Mesenchymal stem cell (in vitro differentiated cells and primary cell): ENCODE measurements around the gene PGAP6.

Source experiments
- DNase-seq: peaks from one replicate; pipeline ENCODE4 v3.0.0-alpha.2; 2013
- H2AFZ ChIP-seq: one replicate; pipeline ENCODE4 v1.6.1; 2013; ENCODE audit warnings: low read depth, mild to moderate bottlenecking, control low read depth, inconsistent platforms, low read length, moderate library complexity
- H2AK5ac ChIP-seq: 2 replicates; pipeline ENCODE4 v1.6.1; 2013; ENCODE audit warnings: low read length, moderate library complexity, mild to moderate bottlenecking, inconsistent platforms; ENCODE audit not compliant: severe bottlenecking
- H2BK120ac ChIP-seq: one replicate; pipeline ENCODE4 v1.6.1; 2013; ENCODE audit warnings: low read depth, mild to moderate bottlenecking, inconsistent platforms, low read length, moderate library complexity
- H2BK12ac ChIP-seq, 2 experiments: one replicate each; pipeline ENCODE4 v1.6.1; 2013; ENCODE audit warnings: inconsistent platforms in 2 of 2, low read length in 2 of 2, mild to moderate bottlenecking in 2 of 2, moderate library complexity in 2 of 2, control low read depth in 1 of 2
- H2BK15ac ChIP-seq: one replicate; pipeline ENCODE4 v1.6.1; 2013; ENCODE audit warnings: mild to moderate bottlenecking, low read depth, inconsistent platforms; ENCODE audit not compliant: poor library complexity, severe bottlenecking
- H2BK5ac ChIP-seq: 2 replicates; pipeline ENCODE4 v1.6.1; 2013; ENCODE audit warnings: low read depth, mild to moderate bottlenecking, low read length, control low read depth, inconsistent platforms; ENCODE audit not compliant: poor library complexity, severe bottlenecking
- H3K14ac ChIP-seq, 2 experiments: one replicate each; pipeline ENCODE4 v1.6.1; 2013; ENCODE audit warnings: inconsistent platforms in 2 of 2, low read length in 2 of 2, control low read depth in 1 of 2, mild to moderate bottlenecking in 1 of 2, moderate library complexity in 1 of 2
- H3K18ac ChIP-seq, 2 experiments: one replicate each; pipeline ENCODE4 v1.6.1; 2013; ENCODE audit warnings: inconsistent platforms in 2 of 2, low read length in 2 of 2, control low read depth in 1 of 2, low read depth in 1 of 2, mild to moderate bottlenecking in 1 of 2
- H3K23ac ChIP-seq, 2 experiments: one replicate each; pipeline ENCODE4 v1.6.1; 2013; ENCODE audit warnings: inconsistent platforms in 2 of 2, low read length in 2 of 2, mild to moderate bottlenecking in 2 of 2, moderate library complexity in 2 of 2, control low read depth in 1 of 2
- H3K27ac ChIP-seq: 2 replicates; pipeline ENCODE4 v1.5.1; 2013; ENCODE audit warnings: mild to moderate bottlenecking, moderate library complexity, low read length, control low read depth, inconsistent platforms; ENCODE audit not compliant: poor library complexity, severe bottlenecking
- H3K27me3 ChIP-seq, 2 experiments: 2 replicates each; pipeline versions ENCODE4 v1.6.1 to v1.7.0; 2013; ENCODE audit warnings: low read length in 2 of 2, mild to moderate bottlenecking in 2 of 2, moderate library complexity in 2 of 2, control low read depth in 1 of 2, inconsistent platforms in 1 of 2; ENCODE audit not compliant: control insufficient read depth in 1 of 2, insufficient read depth in 1 of 2
- H3K36me3 ChIP-seq, 2 experiments: 2 replicates each; pipeline versions ENCODE4 v1.6.1 to v1.7.0; 2013; ENCODE audit warnings: low read length in 2 of 2, control low read depth in 1 of 2, inconsistent platforms in 1 of 2, low read depth in 1 of 2, mild to moderate bottlenecking in 1 of 2; ENCODE audit not compliant: insufficient read depth in 2 of 2, control insufficient read depth in 1 of 2
- H3K4ac ChIP-seq, 2 experiments: one replicate each; pipeline ENCODE4 v1.6.1; 2013; ENCODE audit warnings: inconsistent platforms in 2 of 2, low read length in 2 of 2, mild to moderate bottlenecking in 2 of 2, moderate library complexity in 2 of 2, control low read depth in 1 of 2, low read depth in 1 of 2
- H3K4me1 ChIP-seq: 2 replicates; pipeline ENCODE4 v1.6.1; 2013; ENCODE audit warnings: low read depth, low read length, control low read depth; ENCODE audit not compliant: control insufficient read depth, insufficient read depth
- H3K4me2 ChIP-seq: 2 replicates; pipeline ENCODE4 v1.6.1; 2013; ENCODE audit warnings: low read length, mild to moderate bottlenecking, inconsistent platforms; ENCODE audit not compliant: poor library complexity, severe bottlenecking
- H3K4me3 ChIP-seq, 2 experiments: 2 replicates each; pipeline versions ENCODE4 v1.5.1 to v1.7.0; 2013; ENCODE audit warnings: low read length in 2 of 2, mild to moderate bottlenecking in 2 of 2, control low read depth in 1 of 2, low read depth in 1 of 2; ENCODE audit not compliant: insufficient read depth in 1 of 2
- H3K79me1 ChIP-seq: replicated peaks from 2 replicates; pipeline ENCODE4 v1.6.1; 2013; ENCODE audit warnings: mild to moderate bottlenecking, control low read depth, low read length, inconsistent platforms; ENCODE audit not compliant: poor library complexity, severe bottlenecking
- H3K9ac ChIP-seq: 2 replicates; pipeline ENCODE4 v1.7.0; 2013; ENCODE audit warnings: mild to moderate bottlenecking, low read length, moderate library complexity
- H3K9me3 ChIP-seq: 2 replicates; pipeline ENCODE4 v1.7.0; 2013; ENCODE audit warnings: mild to moderate bottlenecking, low read length; ENCODE audit not compliant: control insufficient read depth
- H4K8ac ChIP-seq: one replicate; pipeline ENCODE4 v1.6.1; 2013; ENCODE audit warnings: inconsistent platforms, mild to moderate bottlenecking, low read length, moderate library complexity
- H4K91ac ChIP-seq: one replicate; pipeline ENCODE4 v1.6.1; 2013; ENCODE audit warnings: mild to moderate bottlenecking, low read length, inconsistent platforms
- WGBS: methylation state at CpG from one replicate; pipeline ENCODE4 v1.1.7; 2013; ENCODE audit warnings: mixed read lengths; 5-methylcytosine and 5-hydroxymethylcytosine counted together

The PGAP6 gene

DNA sequence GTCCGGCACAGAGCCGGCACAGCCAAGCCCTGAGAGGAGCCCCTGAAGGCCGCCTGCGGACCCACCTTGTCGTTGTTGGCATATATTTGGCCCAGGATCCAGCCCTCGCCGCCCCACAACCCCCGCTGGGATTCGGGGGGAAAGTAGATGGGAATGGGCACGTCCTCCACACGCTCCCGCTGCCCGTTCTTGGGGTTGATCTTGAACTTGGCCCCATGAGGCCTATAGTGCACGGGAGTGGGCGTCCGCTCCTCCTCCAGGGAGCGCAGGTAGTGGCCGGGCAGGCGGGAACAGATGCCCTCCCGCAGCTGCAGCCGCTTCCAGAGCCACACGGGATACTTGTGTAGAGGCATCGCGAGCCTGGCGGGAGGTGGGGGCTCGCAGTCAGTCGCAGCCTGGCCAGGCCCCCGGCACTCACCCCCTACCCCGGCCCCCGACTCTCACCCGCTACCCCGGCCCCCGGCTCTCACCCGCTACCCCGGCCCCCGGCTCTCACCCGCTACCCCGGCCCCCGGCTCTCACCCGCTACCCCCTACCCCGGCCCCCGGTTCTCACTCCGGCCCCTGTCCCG lies 11.8 kb downstream of the PGAP6 start:
- WGBS: 46% methylated on average over 21 of the region's 44 CpGs
- peak overlapping the region; percentile 19 for H4K91ac ChIP-seq
- H2BK120ac ChIP-seq: no peak overlapping the region
- H3K4me1 ChIP-seq: peaks cover 21% of the 10 kb centered on the region
- peak overlapping the region in 1 of 2 experiments; percentile 56 for H3K4ac ChIP-seq
- H2AK5ac ChIP-seq: no peak overlapping the region
- peak overlapping the region; percentile 62 for H3K9ac ChIP-seq
- H3K18ac ChIP-seq: no peak overlapping the region
- H3K4me2 ChIP-seq: peak overlapping the region; percentile 66
- H2BK12ac ChIP-seq: peak overlapping the region in 1 of 2 experiments; percentile 3
- H3K36me3 ChIP-seq: peaks cover 64 to 79% of the 10 kb centered on the region in 2 experiments
- no peak overlapping the region for H4K8ac ChIP-seq
- no peak overlapping the region for H2AFZ ChIP-seq
- no peaks in the 10 kb centered on the region for H3K9me3 ChIP-seq
- peaks cover 18% of the 10 kb centered on the region for H3K79me1 ChIP-seq
- peak overlapping the region; percentile 53 to 75 for H3K4me3 ChIP-seq
- H3K23ac ChIP-seq: peak overlapping the region in 1 of 2 experiments; percentile 9
- no peak overlapping the region for H3K27ac ChIP-seq
- H2BK5ac ChIP-seq: no peak overlapping the region
- no peaks in the 10 kb centered on the region for H3K27me3 ChIP-seq
- DNase-seq: no peak
- peak overlapping the region in 1 of 2 experiments; percentile 83 for H3K14ac ChIP-seq
- H2BK15ac ChIP-seq: no peak overlapping the region

DNA sequence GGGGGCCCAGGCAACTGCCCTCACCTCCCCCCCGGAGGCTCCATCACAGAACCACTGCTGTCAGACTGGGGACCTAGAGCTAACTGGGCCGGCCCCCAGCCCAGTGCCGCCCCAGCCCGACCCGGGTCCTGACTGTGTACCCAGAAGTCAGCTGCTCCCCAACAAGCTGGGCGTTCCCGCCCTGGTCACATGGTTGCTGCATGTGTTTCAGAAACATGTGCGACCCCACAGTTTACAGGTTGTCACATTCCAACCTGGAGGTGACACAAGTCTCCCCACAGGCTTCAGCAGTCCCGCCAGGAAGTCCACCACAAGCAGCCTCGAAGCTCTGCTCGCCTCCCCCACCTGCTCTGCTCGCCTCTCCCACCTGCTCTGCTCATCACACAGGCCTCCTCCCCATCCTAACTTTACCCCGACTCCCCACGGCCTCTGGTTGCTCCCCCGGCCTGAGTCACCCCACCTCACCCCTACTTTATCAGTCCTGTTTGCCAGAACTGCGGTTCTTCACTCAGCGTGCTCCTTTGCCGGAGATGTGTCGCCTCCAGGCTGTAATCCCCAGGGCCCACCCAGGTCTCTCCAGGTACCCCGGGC lies 12.4 kb downstream of the PGAP6 start:
- H3K4ac ChIP-seq: no peak overlapping the region
- DNase-seq: no peak
- no peak overlapping the region for H2AFZ ChIP-seq
- no peak overlapping the region for H4K8ac ChIP-seq
- H3K18ac ChIP-seq: no peak overlapping the region
- H3K4me3 ChIP-seq: peak overlapping the region in 1 of 2 experiments; percentile 75
- peaks cover 58 to 78% of the 10 kb centered on the region in 2 experiments for H3K36me3 ChIP-seq
- H2BK12ac ChIP-seq: no peak overlapping the region
- H3K27ac ChIP-seq: no peak overlapping the region
- H2BK15ac ChIP-seq: no peak overlapping the region
- peaks cover 25% of the 10 kb centered on the region for H3K4me1 ChIP-seq
- peaks cover 4 to 6% of the 10 kb centered on the region in 2 experiments for H3K27me3 ChIP-seq
- H3K79me1 ChIP-seq: peaks cover 18% of the 10 kb centered on the region
- no peak overlapping the region for H2AK5ac ChIP-seq
- H3K9ac ChIP-seq: peak overlapping the region; percentile 62
- H3K23ac ChIP-seq: peak overlapping the region in 1 of 2 experiments; percentile 79
- H4K91ac ChIP-seq: no peak overlapping the region
- no peak overlapping the region for H2BK5ac ChIP-seq
- H2BK120ac ChIP-seq: no peak overlapping the region
- 93% methylated on average over 20 of the region's 20 CpGs for WGBS
- H3K4me2 ChIP-seq: peak overlapping the region; percentile 66
- no peak overlapping the region for H3K14ac ChIP-seq
- H3K9me3 ChIP-seq: no peaks in the 10 kb centered on the region

GRCh38 chr16:368388-369158 lies 13.2 kb downstream of the PGAP6 start:
- Histone ChIP-seq H3K36me3 (peaks cover 50 to 70% of the 10 kb centered on the region in 2 experiments), H3K18ac (no peak overlapping the region), H3K9me3 (no peaks in the 10 kb centered on the region), H3K4me2 (no peak overlapping the region), H3K23ac (no peak overlapping the region), H2BK12ac (no peak overlapping the region), H2AFZ (no peak overlapping the region), H3K27me3 (peaks cover 7 to 12% of the 10 kb centered on the region in 2 experiments), H3K9ac (no peak overlapping the region), H2BK120ac (no peak overlapping the region), H3K79me1 (peaks cover 16% of the 10 kb centered on the region), H2AK5ac (no peak overlapping the region), H3K4me3 (no peak overlapping the region), H3K14ac (no peak overlapping the region), H4K8ac (no peak overlapping the region), H2BK5ac (no peak overlapping the region), H3K27ac (no peak overlapping the region), H3K4ac (no peak overlapping the region), H4K91ac (peak overlapping the region; percentile 28), H3K4me1 (peaks cover 25% of the 10 kb centered on the region), H2BK15ac (no peak overlapping the region)
- DNase-seq: no peak
- WGBS: 97% methylated on average over 29 of the region's 29 CpGs

GRCh38 chr16:367333-367903 lies 14.4 kb downstream of the PGAP6 start:
- Histone ChIP-seq H3K14ac (no peak overlapping the region), H4K91ac (no peak overlapping the region), H3K18ac (no peak overlapping the region), H2BK5ac (no peak overlapping the region), H2BK120ac (no peak overlapping the region), H3K23ac (no peak overlapping the region), H3K4me1 (peaks cover 26% of the 10 kb centered on the region), H2BK15ac (no peak overlapping the region), H2AFZ (no peak overlapping the region), H3K9ac (no peak overlapping the region), H3K27ac (no peak overlapping the region), H3K27me3 (peaks cover 7 to 19% of the 10 kb centered on the region in 2 experiments), H4K8ac (no peak overlapping the region), H3K36me3 (peaks cover 40 to 58% of the 10 kb centered on the region in 2 experiments), H3K4me2 (no peak overlapping the region), H3K9me3 (no peaks in the 10 kb centered on the region), H3K4ac (no peak overlapping the region), H3K4me3 (no peak overlapping the region), H2AK5ac (no peak overlapping the region), H3K79me1 (peaks cover 16% of the 10 kb centered on the region), H2BK12ac (no peak overlapping the region)
- 96% methylated on average over 17 of the region's 18 CpGs for WGBS
- DNase-seq: no peak
